ENCODE results near the gene LRRC75A. TPM values are rescaled to one million over a fixed set of nuclear protein-coding genes. Genes with fewer than 3 reads are reported as not detected.
A peak's percentile ranks its signal among the peaks of the same experiment; 100 is the strongest.

LRRC75A gene
- total and polyA plus RNA-seq, 4 donors = 6.1 to 12.9 (median 9.5) TPM

DNA sequence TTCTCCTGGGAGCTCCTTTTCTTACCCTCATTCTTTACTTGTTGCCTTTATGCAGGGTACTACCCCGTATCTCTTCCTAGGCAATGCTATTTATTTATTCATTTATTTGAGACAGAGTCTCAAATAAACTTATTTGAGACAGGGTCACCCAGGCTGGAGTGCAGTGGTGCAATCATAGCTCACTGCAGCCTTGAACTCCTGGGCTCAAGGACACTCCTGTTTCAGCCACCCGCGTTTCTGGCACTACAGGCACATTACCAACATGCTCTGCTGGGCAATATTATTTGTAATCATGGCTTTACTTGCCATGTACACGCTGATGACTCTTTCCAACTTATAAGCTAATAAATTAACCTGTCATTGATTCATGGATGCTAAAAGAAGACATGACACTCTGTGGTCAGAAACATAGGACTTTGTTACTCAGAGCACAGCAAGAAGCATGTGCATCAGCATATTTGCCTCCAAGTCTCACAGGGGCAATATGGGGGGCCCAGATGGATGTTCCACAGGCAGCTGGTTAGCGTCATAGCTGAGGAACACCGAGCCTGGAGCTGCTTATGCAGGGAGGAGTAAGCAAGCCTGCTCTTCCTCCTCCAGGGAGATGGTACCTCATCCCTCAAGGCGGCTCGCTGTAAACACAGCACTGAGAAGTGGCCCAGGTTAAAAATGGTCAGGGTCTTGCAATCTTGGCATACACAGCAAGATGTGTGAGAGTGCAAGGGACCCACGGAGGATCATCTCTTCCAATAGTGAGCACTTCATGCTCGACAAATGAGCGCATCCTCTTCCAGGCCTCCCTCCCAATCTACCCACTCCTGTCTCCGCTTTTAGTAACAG, 4.2 kb upstream of the LRRC75A start:
- no peaks in the 10 kb centered on the region for H3K36me3 ChIP-seq (ENCODE audit: control insufficient read depth, insufficient read depth, low read length)
- H3K4me3 ChIP-seq (ENCODE audit: low read depth, low read length) = no peak overlapping the region
- no peaks in the 10 kb centered on the region for H3K9me3 ChIP-seq (ENCODE audit: control insufficient read depth, insufficient read depth, low read length)
- H3K27ac ChIP-seq (ENCODE audit: low read depth, low read length) = no peak overlapping the region
- peaks cover 10% of the 10 kb centered on the region for H3K4me1 ChIP-seq (ENCODE audit: control insufficient read depth, insufficient read depth, low read length)
- H3K27me3 ChIP-seq (ENCODE audit: control insufficient read depth, insufficient read depth, low read length) = no peaks in the 10 kb centered on the region
- 76% methylated on average over 9 of the region's 12 CpGs for WGBS (ENCODE audit: insufficient coverage)
- peak in 1 of 6 donors; percentile 57 for DNase-seq (ENCODE audit: low read depth in 4 of 6, low spot score in 6 of 6)

DNA sequence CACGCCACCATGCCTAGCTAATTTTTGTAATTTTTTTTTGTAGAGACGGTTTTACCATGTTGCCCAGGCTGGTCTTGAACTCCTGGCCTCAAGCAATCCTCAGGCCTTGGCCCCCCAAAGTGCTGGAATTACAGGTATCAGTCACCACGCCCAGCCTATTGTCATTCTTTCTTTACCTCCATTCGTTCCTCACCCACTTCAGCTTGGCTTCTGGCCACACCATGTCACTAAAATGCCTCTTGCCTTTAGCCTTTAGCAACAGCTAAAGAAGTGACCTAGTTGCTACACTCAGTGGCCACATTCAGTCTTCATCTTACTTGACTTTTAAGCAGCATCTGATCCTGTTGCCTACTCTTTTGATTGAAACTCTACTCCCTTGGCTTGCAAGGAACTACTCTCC, 3.6 kb upstream of the LRRC75A start:
- H3K9me3 ChIP-seq (ENCODE audit: control insufficient read depth, insufficient read depth, low read length) = no peaks in the 10 kb centered on the region
- peaks cover 17% of the 10 kb centered on the region for H3K4me1 ChIP-seq (ENCODE audit: control insufficient read depth, insufficient read depth, low read length)
- no peak overlapping the region for H3K4me3 ChIP-seq (ENCODE audit: low read depth, low read length)
- no peak overlapping the region for H3K27ac ChIP-seq (ENCODE audit: low read depth, low read length)
- DNase-seq (ENCODE audit: low read depth in 4 of 6, low spot score in 6 of 6) = no peak
- H3K36me3 ChIP-seq (ENCODE audit: control insufficient read depth, insufficient read depth, low read length) = no peaks in the 10 kb centered on the region
- WGBS (ENCODE audit: insufficient coverage) = 71% methylated on average over 4 of the region's 4 CpGs
- no peaks in the 10 kb centered on the region for H3K27me3 ChIP-seq (ENCODE audit: control insufficient read depth, insufficient read depth, low read length)

DNA sequence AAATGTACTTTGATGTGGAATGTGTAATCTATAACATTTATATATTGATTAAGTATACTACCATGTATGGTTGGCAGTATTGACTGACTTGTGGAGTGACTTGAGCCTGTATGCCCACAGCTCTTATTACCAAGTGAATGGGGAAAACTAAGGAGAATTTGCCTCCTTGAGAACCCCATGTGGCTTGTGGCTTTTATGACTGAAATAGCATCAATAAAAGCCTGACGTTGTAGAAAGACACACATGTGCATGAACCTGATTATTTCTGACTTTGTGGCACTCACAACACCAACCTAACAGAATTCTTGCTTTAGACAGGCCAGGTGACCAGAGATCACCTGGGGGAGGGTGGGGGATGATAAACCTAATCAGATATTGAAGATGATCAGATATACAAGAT, 2.1 kb upstream of the LRRC75A start:
- Histone ChIP-seq H3K9me3 (ENCODE audit: control insufficient read depth, insufficient read depth, low read length) (no peaks in the 10 kb centered on the region), H3K27ac (ENCODE audit: low read depth, low read length) (no peak overlapping the region), H3K4me1 (ENCODE audit: control insufficient read depth, insufficient read depth, low read length) (peaks cover 24% of the 10 kb centered on the region), H3K27me3 (ENCODE audit: control insufficient read depth, insufficient read depth, low read length) (no peaks in the 10 kb centered on the region), H3K4me3 (ENCODE audit: low read depth, low read length) (no peak overlapping the region), H3K36me3 (ENCODE audit: control insufficient read depth, insufficient read depth, low read length) (no peaks in the 10 kb centered on the region)
- WGBS (ENCODE audit: insufficient coverage) = no CpG with 5 or more reads among the region's 1 CpG
- no peak for DNase-seq (ENCODE audit: low read depth in 4 of 6, low spot score in 6 of 6)

DNA sequence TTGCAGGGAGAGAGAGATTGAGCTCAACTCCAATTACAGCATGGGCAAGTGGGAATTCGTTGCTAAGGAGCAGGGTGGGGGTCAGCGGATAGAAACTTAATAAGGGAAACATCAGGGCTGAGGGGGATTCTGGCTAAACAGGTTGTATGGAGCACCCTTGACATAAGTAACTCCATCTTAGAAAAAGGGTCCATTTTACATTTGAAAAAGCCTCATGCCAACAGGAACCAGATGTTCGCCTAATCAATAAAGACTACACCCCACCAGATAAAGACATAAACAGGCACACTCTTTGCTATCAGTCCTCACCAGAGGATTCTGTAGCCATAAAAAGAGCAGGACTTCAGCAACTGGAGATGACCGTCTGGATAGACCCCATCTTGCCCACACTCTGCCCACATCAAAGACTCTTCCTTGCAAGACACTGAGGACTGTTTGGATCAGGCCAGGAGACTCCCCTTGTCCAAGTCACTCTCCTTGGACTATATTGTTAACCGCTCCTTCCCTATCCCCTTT, 1.6 kb upstream of the LRRC75A start:
- no peak for DNase-seq (ENCODE audit: low read depth in 4 of 6, low spot score in 6 of 6)
- Histone ChIP-seq H3K27me3 (ENCODE audit: control insufficient read depth, insufficient read depth, low read length) (no peaks in the 10 kb centered on the region), H3K4me1 (ENCODE audit: control insufficient read depth, insufficient read depth, low read length) (peaks cover 28% of the 10 kb centered on the region), H3K9me3 (ENCODE audit: control insufficient read depth, insufficient read depth, low read length) (no peaks in the 10 kb centered on the region), H3K36me3 (ENCODE audit: control insufficient read depth, insufficient read depth, low read length) (no peaks in the 10 kb centered on the region), H3K27ac (ENCODE audit: low read depth, low read length) (no peak overlapping the region), H3K4me3 (ENCODE audit: low read depth, low read length) (no peak overlapping the region)
- WGBS (ENCODE audit: insufficient coverage) = 88% methylated on average over 3 of the region's 5 CpGs

DNA sequence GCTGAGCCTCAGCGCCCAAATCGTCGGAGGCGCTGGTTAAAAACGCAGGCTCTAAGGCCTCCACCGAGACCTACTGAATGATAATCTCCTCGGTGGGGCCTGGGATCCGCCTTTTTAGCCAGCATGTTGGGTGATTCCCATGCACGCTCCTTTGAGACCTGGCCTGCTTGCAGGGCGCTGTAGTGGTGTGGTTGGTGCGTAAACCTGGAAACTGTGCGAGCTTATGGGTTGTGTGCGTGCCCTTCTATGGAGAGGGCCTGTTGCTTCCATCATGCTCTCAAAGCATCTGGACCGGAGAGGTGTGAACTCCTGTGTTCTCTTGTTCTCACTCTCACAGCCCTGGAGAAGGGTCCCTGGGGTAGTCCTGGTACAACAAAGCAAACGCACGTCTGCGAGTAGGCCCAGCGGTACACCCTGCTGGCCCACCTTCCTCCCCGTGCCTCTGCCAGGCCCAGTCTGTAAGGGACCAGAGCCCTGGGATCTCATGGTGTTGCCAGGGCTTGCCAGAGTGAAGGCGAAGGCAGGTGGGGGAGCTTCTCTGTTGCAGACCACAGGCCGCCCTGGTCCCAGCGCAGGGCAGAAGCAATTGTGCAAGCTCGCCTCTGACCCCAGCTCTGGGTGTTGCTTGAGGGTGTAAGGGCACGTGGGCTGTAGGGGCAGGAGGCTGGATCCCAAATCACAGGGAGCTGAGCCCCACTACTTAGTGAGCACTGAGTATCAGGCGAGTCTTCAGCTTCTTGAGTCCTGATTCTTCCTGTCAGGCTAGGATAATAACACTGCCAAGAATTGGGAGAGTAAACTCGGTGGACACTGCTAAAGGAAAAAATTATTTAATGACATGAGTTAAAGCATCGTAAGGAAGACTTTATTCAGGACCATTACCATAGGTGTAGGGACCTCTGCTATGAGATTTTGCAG, 879 bp upstream of the LRRC75A start:
- H3K27ac ChIP-seq (ENCODE audit: low read depth, low read length) = no peak overlapping the region
- 67% methylated on average over 27 of the region's 27 CpGs for WGBS (ENCODE audit: insufficient coverage)
- peak overlapping the region; percentile 32 for H3K4me3 ChIP-seq (ENCODE audit: low read depth, low read length)
- peaks cover 35% of the 10 kb centered on the region for H3K4me1 ChIP-seq (ENCODE audit: control insufficient read depth, insufficient read depth, low read length)
- no peaks in the 10 kb centered on the region for H3K27me3 ChIP-seq (ENCODE audit: control insufficient read depth, insufficient read depth, low read length)
- peaks cover 3% of the 10 kb centered on the region for H3K36me3 ChIP-seq (ENCODE audit: control insufficient read depth, insufficient read depth, low read length)
- no peak for DNase-seq (ENCODE audit: low read depth in 4 of 6, low spot score in 6 of 6)
- H3K9me3 ChIP-seq (ENCODE audit: control insufficient read depth, insufficient read depth, low read length) = no peaks in the 10 kb centered on the region

DNA sequence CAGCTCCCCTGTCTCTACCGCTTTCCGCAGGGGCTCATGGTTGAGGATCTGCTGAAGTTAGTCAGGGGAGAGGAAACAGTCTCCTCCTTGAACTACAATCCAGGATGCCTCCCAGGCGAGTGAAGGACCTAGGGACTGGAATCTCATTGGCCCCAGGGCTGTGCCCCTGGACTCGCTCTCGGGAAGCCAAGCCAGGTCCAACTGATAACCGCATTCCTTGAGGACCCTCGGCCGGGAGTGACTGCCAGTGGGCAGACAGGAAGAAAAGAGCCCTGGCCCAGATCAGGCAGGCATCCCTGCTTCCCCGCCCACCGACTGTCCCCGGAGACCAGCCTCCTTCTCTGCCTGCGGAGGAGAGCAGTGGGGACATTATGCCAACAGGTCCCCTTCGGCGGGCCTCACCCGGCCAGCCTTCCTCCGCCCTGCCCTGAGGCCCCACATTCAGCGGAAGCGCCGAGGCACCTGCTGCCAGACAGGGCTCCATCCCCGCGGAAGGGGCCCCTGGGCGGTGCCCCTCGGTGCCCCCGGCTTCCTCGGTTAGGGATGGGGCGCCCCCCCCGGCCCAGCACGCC, 776 bp downstream of the LRRC75A start:
- Histone ChIP-seq H3K9me3 (ENCODE audit: control insufficient read depth, insufficient read depth, low read length) (no peaks in the 10 kb centered on the region), H3K27me3 (ENCODE audit: control insufficient read depth, insufficient read depth, low read length) (no peaks in the 10 kb centered on the region), H3K27ac (ENCODE audit: low read depth, low read length) (no peak overlapping the region), H3K4me3 (ENCODE audit: low read depth, low read length) (peak overlapping the region; percentile 45), H3K36me3 (ENCODE audit: control insufficient read depth, insufficient read depth, low read length) (peaks cover 3% of the 10 kb centered on the region), H3K4me1 (ENCODE audit: control insufficient read depth, insufficient read depth, low read length) (peaks cover 51% of the 10 kb centered on the region)
- WGBS (ENCODE audit: insufficient coverage) = 1% methylated on average over 26 of the region's 28 CpGs
- DNase-seq (ENCODE audit: low read depth in 4 of 6, low spot score in 6 of 6) = peak in 2 of 6 donors; percentile 29 to 44

DNA sequence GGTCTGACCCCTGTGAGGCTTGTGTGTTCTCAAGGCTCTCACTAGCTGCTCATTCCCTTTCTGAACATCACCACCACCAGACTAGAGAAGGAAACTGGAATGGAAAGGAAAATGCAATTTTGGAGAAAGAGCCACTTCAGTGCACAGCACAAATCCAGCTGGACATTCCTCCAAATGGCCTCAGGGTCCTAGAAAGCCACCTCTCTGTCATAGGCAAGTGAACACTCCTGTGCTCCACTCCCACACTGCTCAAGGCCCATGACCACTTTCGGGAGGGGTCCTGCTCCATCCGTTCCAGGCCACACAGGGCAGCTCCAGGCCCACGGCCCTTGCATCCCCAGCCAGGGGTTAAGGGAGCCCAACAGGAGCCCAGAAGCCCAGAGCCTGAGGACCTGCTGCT, 2.6 kb downstream of the LRRC75A start:
- Histone ChIP-seq H3K27me3 (ENCODE audit: control insufficient read depth, insufficient read depth, low read length) (no peaks in the 10 kb centered on the region), H3K27ac (ENCODE audit: low read depth, low read length) (no peak overlapping the region), H3K4me3 (ENCODE audit: low read depth, low read length) (no peak overlapping the region), H3K4me1 (ENCODE audit: control insufficient read depth, insufficient read depth, low read length) (peaks cover 69% of the 10 kb centered on the region), H3K9me3 (ENCODE audit: control insufficient read depth, insufficient read depth, low read length) (no peaks in the 10 kb centered on the region), H3K36me3 (ENCODE audit: control insufficient read depth, insufficient read depth, low read length) (peaks cover 3% of the 10 kb centered on the region)
- 90% methylated on average over 3 of the region's 3 CpGs for WGBS (ENCODE audit: insufficient coverage)
- no peak for DNase-seq (ENCODE audit: low read depth in 4 of 6, low spot score in 6 of 6)

DNA sequence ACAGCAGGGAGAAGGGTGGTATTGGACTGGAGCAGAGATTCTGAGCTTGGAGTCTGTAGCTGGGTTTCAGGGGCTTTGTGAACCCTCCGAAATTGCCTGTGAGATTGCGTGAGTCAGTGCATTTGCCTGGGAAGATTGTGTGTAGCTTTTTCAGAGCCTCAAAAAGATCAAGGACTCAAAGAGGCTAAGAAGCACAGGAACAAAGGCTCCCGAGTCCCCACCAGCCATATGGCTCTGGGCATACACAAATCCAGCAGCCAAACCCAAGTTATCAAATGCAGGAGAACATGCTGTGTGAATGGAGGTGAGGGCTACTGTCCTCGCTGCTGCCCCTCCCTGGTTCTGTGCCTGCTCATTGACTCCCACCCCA, 3.0 kb downstream of the LRRC75A start:
- Histone ChIP-seq H3K27ac (ENCODE audit: low read depth, low read length) (no peak overlapping the region), H3K27me3 (ENCODE audit: control insufficient read depth, insufficient read depth, low read length) (no peaks in the 10 kb centered on the region), H3K4me3 (ENCODE audit: low read depth, low read length) (no peak overlapping the region), H3K4me1 (ENCODE audit: control insufficient read depth, insufficient read depth, low read length) (peaks cover 74% of the 10 kb centered on the region), H3K9me3 (ENCODE audit: control insufficient read depth, insufficient read depth, low read length) (no peaks in the 10 kb centered on the region), H3K36me3 (ENCODE audit: control insufficient read depth, insufficient read depth, low read length) (peaks cover 3% of the 10 kb centered on the region)
- WGBS (ENCODE audit: insufficient coverage) = 81% methylated on average over 3 of the region's 4 CpGs
- no peak for DNase-seq (ENCODE audit: low read depth in 4 of 6, low spot score in 6 of 6)

DNA sequence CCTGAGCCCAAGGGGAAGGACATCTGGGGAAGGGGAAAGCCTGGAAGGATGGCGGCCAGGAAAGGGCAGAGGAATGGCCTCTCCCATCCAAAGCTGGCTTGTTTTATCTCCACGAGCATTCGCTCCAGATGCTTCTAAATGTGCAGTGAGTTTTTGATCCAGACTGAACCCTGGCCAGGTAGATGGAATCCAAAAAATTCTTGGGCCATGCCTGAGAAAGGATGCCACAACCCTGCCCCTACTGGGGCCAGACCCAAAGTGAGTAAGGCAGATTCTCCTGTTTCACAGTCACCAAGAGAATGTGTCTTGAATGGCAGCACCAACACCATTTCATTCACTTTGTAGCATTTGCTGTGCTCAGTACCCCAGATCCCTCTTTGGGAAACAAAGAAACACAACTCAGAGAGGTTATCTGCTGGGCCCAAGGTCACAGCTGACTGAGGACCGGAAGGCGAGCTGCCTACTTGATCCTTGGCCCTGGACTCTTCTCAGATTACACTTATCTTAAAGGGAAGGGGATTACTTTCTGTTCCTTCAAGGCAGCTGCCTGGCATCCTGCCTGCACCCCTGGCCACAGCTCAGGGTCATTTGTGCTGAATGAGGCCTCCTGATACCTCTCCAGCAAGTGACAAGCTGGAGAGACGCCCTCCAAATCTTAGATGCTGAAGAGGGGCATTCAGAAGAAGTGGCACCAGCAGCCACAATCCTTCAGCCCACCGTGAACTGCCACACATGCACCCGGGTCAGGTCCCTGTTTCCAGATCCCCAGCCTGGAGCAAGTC, 3.6 kb downstream of the LRRC75A start:
- 65% methylated on average over 6 of the region's 8 CpGs for WGBS (ENCODE audit: insufficient coverage)
- H3K27ac ChIP-seq (ENCODE audit: low read depth, low read length) = no peak overlapping the region

More for the DNA sequence above, 3.6 kb downstream of the LRRC75A start:
- H3K36me3 ChIP-seq (ENCODE audit: control insufficient read depth, insufficient read depth, low read length) = peaks cover 3% of the 10 kb centered on the region
- H3K4me3 ChIP-seq (ENCODE audit: low read depth, low read length) = no peak overlapping the region
- no peaks in the 10 kb centered on the region for H3K27me3 ChIP-seq (ENCODE audit: control insufficient read depth, insufficient read depth, low read length)
- no peaks in the 10 kb centered on the region for H3K9me3 ChIP-seq (ENCODE audit: control insufficient read depth, insufficient read depth, low read length)
- no peak for DNase-seq (ENCODE audit: low read depth in 4 of 6, low spot score in 6 of 6)
- peaks cover 75% of the 10 kb centered on the region for H3K4me1 ChIP-seq (ENCODE audit: control insufficient read depth, insufficient read depth, low read length)
